CD4-positive, alpha-beta T cell treated with Interleukin-21 for 1 hour (primary cell): ENCODE data around the gene MYH14.

Experiments used
- DNase-seq: peaks from one replicate; pipeline ENCODE4 v3.0.0-alpha.2; 2020

The MYH14 gene

GRCh38 chr19:50300051-50300450, 96.6 kb downstream of the MYH14 start:
- no peak for DNase-seq

GRCh38 chr19:50300814-50301606, 97.6 kb downstream of the MYH14 start:
- DNase-seq, result no peak

GRCh38 chr19:50301607-50301971, 98.2 kb downstream of the MYH14 start:
- no peak for DNase-seq

GRCh38 chr19:50303558-50303957, 100.1 kb downstream of the MYH14 start:
- no peak for DNase-seq

- no peak for DNase-seq
Observed at GRCh38 chr19:50308991-50309390, 105.6 kb downstream of the MYH14 start.

GRCh38 chr19:50309396-50310125, 106.1 kb downstream of the MYH14 start:
- DNase-seq, result no peak

GRCh38 chr19:50310759-50311465, 107.5 kb downstream of the MYH14 start:
- DNase-seq, result no peak

- DNase-seq, result no peak
Observed at GRCh38 chr19:50311723-50312635, 108.6 kb downstream of the MYH14 start.

- DNase-seq, result no peak
Observed at GRCh38 chr19:50312967-50313811, 109.8 kb downstream of the MYH14 start.

GRCh38 chr19:50313812-50314536, 110.6 kb downstream of the MYH14 start:
- no peak for DNase-seq

GRCh38 chr19:50314724-50315708, 111.6 kb downstream of the MYH14 start:
- no peak for DNase-seq

- peak; percentile 7 for DNase-seq
Observed at GRCh38 chr19:50315773-50316448, 112.5 kb downstream of the MYH14 start.

- no peak for DNase-seq
Observed at GRCh38 chr19:50317115-50317514, 113.7 kb downstream of the MYH14 start.

- no peak for DNase-seq
Observed at GRCh38 chr19:50318438-50318837, 115.0 kb downstream of the MYH14 start.

GRCh38 chr19:50319156-50319555, 115.7 kb downstream of the MYH14 start:
- no peak for DNase-seq

- DNase-seq, result no peak
Observed at GRCh38 chr19:50320051-50320450, 116.6 kb downstream of the MYH14 start.

GRCh38 chr19:50320596-50320995, 117.2 kb downstream of the MYH14 start:
- DNase-seq, result no peak

- DNase-seq, result no peak
Observed at GRCh38 chr19:50321831-50322230, 118.4 kb downstream of the MYH14 start.

- no peak for DNase-seq
Observed at GRCh38 chr19:50322234-50322633, 118.8 kb downstream of the MYH14 start.
